ENCODE results near the gene CYP27B1. TPM values are rescaled to one million over a fixed set of nuclear protein-coding genes. Genes with fewer than 3 reads are reported as not detected.

Gene CYP27B1
- total RNA-seq, 1 experiment from 2014 or later = 6.9 TPM

GRCh38 chr12:57730336-57731067 lies 36.4 kb downstream of the CYP27B1 start:
- intact Hi-C loops (cut with micrococcal nuclease; ENCODE audit: unreplicated experiment) = no loop called here
- H3K36me3 Mint-ChIP-seq (ENCODE audit: insufficient read depth, unreplicated experiment) = peaks cover 7% of the 10 kb centered on the region
- Histone ChIP-seq H3K4me1 (no peaks in the 10 kb centered on the region), H3K27me3 (replicated peaks; ENCODE audit: control insufficient read depth, insufficient read depth, low read length) (peaks cover 3% of the 10 kb centered on the region; the same call in 1 of the 2 replicates), H3K36me3 (ENCODE audit: control insufficient read depth, insufficient read depth, low read length) (no peaks in the 10 kb centered on the region), H3K9me3 (no peaks in the 10 kb centered on the region), H3K4me3 (ENCODE audit: low read depth, low read length) (no peak overlapping the region)
- no TSS peak for BruUV-seq (replicated peaks)
- DNase-seq = no peak
- TF ChIP-seq CTCF (IDR thresholded peaks at IDR 0.05; ENCODE audit: insufficient read depth in 1 of 2, low read depth in 1 of 2, low read length in 1 of 2, severe bottlenecking in 1 of 2, unreplicated experiment in 1 of 2) = no peak
- no peaks in the 10 kb centered on the region for H3K9me3 Mint-ChIP-seq (ENCODE audit: unreplicated experiment)
- H3K4me1 Mint-ChIP-seq (ENCODE audit: low read depth, unreplicated experiment) = peaks cover 7% of the 10 kb centered on the region
- ChIA-PET POLR2A (no interaction called here), CTCF (no interaction called here)
- peaks cover 25% of the 10 kb centered on the region for H3K27me3 Mint-ChIP-seq (ENCODE audit: insufficient read depth, unreplicated experiment)
- H3K4me3 Mint-ChIP-seq (ENCODE audit: unreplicated experiment) = no peak overlapping the region
- no peak overlapping the region for H3K27ac Mint-ChIP-seq (ENCODE audit: unreplicated experiment)

- Histone ChIP-seq H3K36me3 (ENCODE audit: control insufficient read depth, insufficient read depth, low read length) (no peaks in the 10 kb centered on the region), H3K4me3 (ENCODE audit: low read depth, low read length) (no peak overlapping the region), H3K27me3 (replicated peaks; ENCODE audit: control insufficient read depth, insufficient read depth, low read length) (peaks cover 3% of the 10 kb centered on the region; the same call in 1 of the 2 replicates), H3K4me1 (no peaks in the 10 kb centered on the region), H3K9me3 (no peaks in the 10 kb centered on the region)
- no peak for DNase-seq
- H3K4me1 Mint-ChIP-seq (ENCODE audit: low read depth, unreplicated experiment) = no peaks in the 10 kb centered on the region
- no TSS peak for BruUV-seq (replicated peaks)
- no peaks in the 10 kb centered on the region for H3K9me3 Mint-ChIP-seq (ENCODE audit: unreplicated experiment)
- ChIA-PET POLR2A (no interaction called here), CTCF (no interaction called here)
- H3K36me3 Mint-ChIP-seq (ENCODE audit: insufficient read depth, unreplicated experiment) = peaks cover 7% of the 10 kb centered on the region
- H3K27me3 Mint-ChIP-seq (ENCODE audit: insufficient read depth, unreplicated experiment) = peaks cover 18% of the 10 kb centered on the region
- no peak overlapping the region for H3K27ac Mint-ChIP-seq (ENCODE audit: unreplicated experiment)
- TF ChIP-seq CTCF (IDR thresholded peaks at IDR 0.05; ENCODE audit: insufficient read depth in 1 of 2, low read depth in 1 of 2, low read length in 1 of 2, severe bottlenecking in 1 of 2, unreplicated experiment in 1 of 2) = no peak
- intact Hi-C loops (cut with micrococcal nuclease; ENCODE audit: unreplicated experiment) = loop anchor here (5.0 kb wide), 1 partner anchor 207 kb away; the partner anchor contains the start of genes DDIT3 and MBD6
- H3K4me3 Mint-ChIP-seq (ENCODE audit: unreplicated experiment) = no peak overlapping the region
Observed at GRCh38 chr12:57729321-57729844, 37.5 kb downstream of the CYP27B1 start.

GRCh38 chr12:57727758-57728395 lies 39.0 kb downstream of the CYP27B1 start:
- intact Hi-C loops (cut with micrococcal nuclease; ENCODE audit: unreplicated experiment) = loop anchor here (5.0 kb wide), 1 partner anchor 206 kb away; the partner anchor contains the start of genes DDIT3 and MBD6
- Mint-ChIP-seq H3K4me3 (ENCODE audit: unreplicated experiment) (peak overlapping the region; percentile 65), H3K27ac (ENCODE audit: unreplicated experiment) (no peak overlapping the region), H3K36me3 (ENCODE audit: insufficient read depth, unreplicated experiment) (peaks cover 12% of the 10 kb centered on the region), H3K9me3 (ENCODE audit: unreplicated experiment) (no peaks in the 10 kb centered on the region), H3K4me1 (ENCODE audit: low read depth, unreplicated experiment) (no peaks in the 10 kb centered on the region), H3K27me3 (ENCODE audit: insufficient read depth, unreplicated experiment) (peaks cover 16% of the 10 kb centered on the region)
- BruUV-seq (replicated peaks) = no TSS peak
- H3K9me3 ChIP-seq = no peaks in the 10 kb centered on the region
- no peaks in the 10 kb centered on the region for H3K27me3 ChIP-seq (replicated peaks; ENCODE audit: control insufficient read depth, insufficient read depth, low read length)
- H3K4me1 ChIP-seq = no peaks in the 10 kb centered on the region
- no peaks in the 10 kb centered on the region for H3K36me3 ChIP-seq (ENCODE audit: control insufficient read depth, insufficient read depth, low read length)
- no peak overlapping the region for H3K4me3 ChIP-seq (ENCODE audit: low read depth, low read length)
- CTCF ChIA-PET = no interaction called here
- TF ChIP-seq CTCF (IDR thresholded peaks at IDR 0.05; ENCODE audit: insufficient read depth in 1 of 2, low read depth in 1 of 2, low read length in 1 of 2, severe bottlenecking in 1 of 2, unreplicated experiment in 1 of 2) = no peak
- DNase-seq = no peak
- POLR2A ChIA-PET = no interaction called here
